Measurements from ENCODE around the gene NXT1.
A peak's percentile ranks its signal among the peaks of the same experiment; 100 is the strongest.
"Not testable (repeated sequence)": the region's sequence is repeated elsewhere in the genome, so short reads cannot be mapped to it uniquely, and the experiment has no call there.

Gene NXT1

DNA sequence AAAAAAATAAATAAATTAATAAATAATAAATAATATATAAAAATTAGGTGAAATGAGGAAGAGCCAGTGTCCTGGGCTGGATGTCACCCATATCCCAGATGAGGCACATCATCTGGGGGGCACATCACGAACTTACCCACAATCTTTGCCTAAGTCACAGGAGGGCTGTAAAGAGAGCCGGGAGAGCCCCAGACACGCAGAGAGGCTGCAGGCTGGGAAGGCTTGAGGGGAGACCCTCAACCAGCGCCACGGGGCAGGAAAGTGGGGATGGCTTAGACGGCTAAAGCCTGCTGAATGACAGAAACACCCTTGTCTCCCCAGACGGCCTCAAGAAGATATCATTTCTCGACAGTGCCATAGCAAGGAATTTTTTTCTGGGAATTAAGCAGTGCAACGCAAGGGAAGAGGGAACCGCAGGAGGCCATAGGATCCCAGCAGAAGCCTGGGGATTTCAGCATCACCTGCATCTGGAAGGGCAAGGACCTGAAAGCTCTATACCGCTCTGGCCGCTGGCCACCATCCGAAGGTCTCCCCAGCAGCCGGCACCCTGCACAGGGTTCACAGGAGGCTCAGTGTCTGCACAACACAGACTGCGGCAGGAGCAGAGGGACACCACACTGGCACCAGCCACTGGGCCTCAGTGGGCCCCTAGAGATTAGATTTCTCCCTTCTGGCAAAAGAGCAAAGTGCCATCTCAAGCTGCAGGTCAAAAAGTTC lies 22.8 kb upstream of the NXT1 start:
- DNase-seq (ENCODE audit: low read depth in 2 of 2, low spot score in 1 of 2) = no peak

DNA sequence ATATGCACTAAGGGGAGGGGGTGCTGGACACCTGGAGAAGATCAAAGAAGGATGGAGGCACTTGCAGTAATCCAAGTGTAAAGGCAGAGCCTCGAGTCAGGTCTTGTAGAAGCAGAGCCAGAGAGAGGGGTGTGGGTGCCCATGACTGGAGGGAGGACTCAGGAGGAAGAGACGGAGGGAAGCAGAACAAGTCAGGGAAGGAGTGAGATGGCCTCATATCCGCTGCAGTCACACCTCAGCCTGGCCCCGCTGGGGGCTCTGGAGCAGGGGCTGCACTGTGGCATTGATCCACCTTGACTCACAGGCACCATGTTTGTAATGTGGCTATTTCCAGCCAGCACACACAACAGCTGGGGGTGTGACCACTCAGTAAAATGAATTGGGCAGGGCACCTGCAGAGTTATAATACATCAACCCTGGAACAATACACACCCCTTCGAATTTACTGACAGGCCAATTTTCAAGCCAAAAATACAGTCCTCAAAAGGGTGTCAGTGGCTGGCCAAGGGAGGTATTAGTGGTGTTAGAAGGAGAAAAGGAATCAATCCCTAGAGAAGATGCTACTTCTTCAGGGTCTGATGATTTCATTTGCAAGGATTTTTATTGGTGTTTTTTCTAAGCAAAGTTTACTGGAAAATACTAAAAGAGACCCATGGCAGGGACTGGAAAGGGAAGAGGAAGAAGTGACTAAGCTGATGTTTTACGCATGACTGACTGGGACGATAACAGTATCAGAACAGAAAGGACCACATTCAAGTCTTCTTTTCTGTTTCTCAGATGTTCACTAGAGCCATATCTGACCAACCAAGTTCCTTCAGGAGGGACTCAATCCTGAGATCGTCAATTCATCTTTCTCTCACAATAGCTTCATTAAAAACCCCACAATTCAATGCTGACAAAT lies 18.9 kb upstream of the NXT1 start:
- no peak for DNase-seq (ENCODE audit: low read depth in 2 of 2, low spot score in 1 of 2)

DNA sequence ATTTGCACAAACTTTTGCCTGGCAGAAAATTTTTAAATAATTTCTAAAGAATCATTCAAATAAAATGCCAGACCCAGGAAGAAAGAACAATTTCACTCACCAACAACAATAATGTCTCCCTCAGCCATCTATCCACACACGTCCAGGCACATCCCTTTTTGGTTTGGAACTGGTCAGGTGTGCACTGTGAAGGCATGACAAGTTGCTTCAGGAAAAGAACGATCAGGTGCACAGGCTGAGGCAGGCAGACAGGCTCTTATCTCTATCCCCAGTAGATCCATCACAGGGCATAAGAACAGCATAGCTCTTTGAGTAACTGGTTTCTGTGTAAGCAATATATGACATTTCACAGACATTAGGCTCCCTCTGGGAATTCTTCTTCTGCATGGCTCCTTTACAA lies 18.1 kb upstream of the NXT1 start:
- DNase-seq (ENCODE audit: low read depth in 2 of 2, low spot score in 1 of 2) = no peak

DNA sequence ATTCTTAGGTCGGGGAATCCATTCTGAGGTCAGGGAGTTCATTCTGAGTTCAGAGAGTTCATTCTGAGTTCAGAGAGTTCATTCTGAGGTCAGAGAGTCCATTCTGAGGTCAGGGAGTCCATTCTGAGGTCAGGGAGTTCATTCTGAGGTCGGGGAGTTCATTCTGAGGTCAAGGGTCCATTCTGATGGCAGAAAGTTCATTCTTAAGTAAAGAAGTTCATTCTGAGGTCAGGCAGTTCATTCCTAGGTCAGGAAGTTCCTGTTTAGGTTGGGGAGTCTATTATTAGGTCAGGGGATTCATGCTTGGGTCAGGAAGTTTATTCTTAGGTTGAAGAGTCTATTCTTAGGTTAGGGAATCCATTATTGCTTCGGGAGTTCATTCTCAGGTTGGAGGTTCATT lies 16.5 kb upstream of the NXT1 start:
- DNase-seq (ENCODE audit: low read depth in 2 of 2, low spot score in 1 of 2) = no peak

GRCh38 chr20:23335521-23335920 lies 15.1 kb upstream of the NXT1 start:
- no peak for DNase-seq (ENCODE audit: low read depth in 2 of 2, low spot score in 1 of 2)

DNA sequence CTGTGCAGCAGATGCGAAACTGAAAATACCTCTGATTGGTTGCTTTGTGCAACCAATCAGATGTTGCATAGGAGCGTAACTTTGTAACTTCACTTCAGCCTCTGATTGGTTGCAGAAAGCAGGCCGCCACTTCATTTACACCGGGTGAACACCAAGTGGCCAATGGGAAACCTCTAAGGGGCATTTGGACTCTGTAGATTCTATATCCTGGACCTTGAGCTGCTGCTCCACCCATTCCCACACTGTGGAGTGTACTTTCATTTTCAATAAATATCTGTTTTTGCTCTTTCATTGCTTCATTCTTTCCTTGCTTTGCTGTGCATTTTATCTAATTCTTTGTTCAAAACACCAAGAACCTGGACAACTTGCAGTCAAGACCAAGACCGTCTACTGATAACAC lies 14.1 kb upstream of the NXT1 start:
- DNase-seq (ENCODE audit: low read depth in 2 of 2, low spot score in 1 of 2) = no peak

DNA sequence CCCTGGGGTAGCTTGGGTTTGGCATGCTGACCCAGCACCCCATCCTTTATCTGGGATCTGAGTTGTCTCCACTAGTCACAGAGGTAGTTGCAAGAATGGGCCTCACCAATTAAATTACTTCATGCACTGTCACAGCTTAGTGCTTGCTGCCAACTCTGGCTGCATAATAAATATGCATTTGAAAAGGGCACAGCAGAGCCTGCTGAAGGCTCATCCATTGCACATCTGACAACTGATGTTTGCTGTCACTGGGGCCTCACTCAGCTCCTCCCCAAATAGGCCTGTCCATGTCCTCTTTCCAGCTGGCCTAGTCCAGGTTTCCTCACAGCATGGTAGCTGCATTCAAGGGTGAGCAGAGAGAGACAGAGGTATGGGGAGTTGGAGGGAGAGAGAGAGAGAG lies 13.3 kb upstream of the NXT1 start:
- no peak for DNase-seq (ENCODE audit: low read depth in 2 of 2, low spot score in 1 of 2)

DNA sequence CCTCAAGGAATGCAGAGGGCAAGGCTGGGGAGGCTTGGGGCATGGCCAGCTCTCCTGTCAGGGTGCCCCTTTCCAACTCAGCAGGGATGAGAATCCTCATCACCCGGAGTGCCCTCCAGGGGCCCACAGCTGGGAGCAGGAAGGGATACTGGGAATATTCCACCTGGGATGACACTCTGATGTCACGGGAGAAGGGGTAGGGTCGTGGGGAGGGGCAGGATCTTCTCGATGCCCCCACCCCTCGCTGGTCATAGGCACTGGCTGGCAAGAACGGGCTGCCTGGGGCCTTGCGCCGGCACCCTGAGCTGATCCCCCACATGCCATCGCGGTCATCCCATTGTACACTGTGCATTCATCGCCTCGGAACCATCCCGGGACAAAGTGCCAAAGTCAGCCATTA lies 10.6 kb upstream of the NXT1 start:
- no peak for DNase-seq (ENCODE audit: low read depth in 2 of 2, low spot score in 1 of 2)

- DNase-seq (ENCODE audit: low read depth in 2 of 2, low spot score in 1 of 2) = no peak
Observed at GRCh38 chr20:23340524-23340923, 10.1 kb upstream of the NXT1 start.

DNA sequence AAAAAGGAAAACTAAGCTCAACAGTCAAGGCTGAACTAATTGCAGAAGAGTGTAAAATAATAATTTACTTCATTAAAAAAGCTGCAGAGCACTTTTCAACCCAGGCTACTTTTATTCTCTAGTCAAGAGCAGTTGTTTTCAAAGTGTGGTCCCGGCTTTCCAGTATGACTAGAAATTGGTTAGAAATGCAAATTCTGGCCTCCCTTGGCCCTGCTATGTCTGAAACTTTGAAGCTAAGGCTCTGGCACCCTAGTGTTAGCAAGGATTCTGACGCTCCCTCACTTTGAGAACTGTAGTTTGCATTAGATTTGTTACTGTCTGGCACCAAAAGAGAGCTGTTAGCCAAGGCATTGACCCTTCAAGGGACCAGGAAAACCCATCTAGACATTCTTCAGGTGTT lies 9.5 kb upstream of the NXT1 start:
- DNase-seq (ENCODE audit: low read depth in 2 of 2, low spot score in 1 of 2) = no peak

DNA sequence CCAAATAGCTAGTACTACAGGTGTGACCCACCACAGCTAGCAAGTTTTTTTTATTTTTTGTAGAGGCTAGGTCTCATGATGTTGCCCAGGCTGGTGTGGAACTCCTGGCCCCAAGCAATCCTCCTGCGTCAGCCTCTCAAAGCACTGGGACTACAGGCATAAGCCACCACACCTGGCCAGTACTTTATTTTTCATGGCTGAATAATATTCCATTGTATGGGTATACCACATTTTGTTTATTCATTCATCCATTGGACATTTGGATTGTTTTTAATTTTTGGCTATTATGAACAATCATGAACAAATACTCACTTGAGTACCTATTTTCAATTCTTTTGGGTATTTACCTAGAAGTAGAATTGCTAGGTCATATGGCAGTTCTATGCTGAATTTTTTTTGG lies 7.0 kb upstream of the NXT1 start:
- no peak for DNase-seq (ENCODE audit: low read depth in 2 of 2, low spot score in 1 of 2)

DNA sequence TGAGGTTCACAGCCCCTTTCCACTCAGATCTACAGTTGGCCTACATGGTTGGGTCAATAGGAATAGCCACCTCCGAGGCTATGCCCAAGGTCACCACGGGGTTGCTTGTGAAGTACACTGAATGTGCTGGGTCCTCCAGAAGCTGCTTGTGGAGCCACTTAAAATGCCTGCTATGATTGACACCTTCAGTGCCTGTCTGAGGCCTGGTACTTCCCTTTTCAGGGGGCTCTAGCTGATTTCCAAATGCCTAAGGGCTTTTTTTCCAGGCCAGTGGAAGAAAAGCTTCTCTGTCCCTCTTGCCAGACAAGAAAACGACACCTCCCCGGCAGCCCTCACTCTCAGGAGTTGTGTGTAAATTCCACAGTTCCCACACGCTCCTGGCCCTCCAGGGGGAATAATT lies 6.3 kb upstream of the NXT1 start:
- DNase-seq (ENCODE audit: low read depth in 2 of 2, low spot score in 1 of 2) = no peak

GRCh38 chr20:23346002-23346401 lies 4.6 kb upstream of the NXT1 start:
- DNase-seq (ENCODE audit: low read depth in 2 of 2, low spot score in 1 of 2) = no peak

DNA sequence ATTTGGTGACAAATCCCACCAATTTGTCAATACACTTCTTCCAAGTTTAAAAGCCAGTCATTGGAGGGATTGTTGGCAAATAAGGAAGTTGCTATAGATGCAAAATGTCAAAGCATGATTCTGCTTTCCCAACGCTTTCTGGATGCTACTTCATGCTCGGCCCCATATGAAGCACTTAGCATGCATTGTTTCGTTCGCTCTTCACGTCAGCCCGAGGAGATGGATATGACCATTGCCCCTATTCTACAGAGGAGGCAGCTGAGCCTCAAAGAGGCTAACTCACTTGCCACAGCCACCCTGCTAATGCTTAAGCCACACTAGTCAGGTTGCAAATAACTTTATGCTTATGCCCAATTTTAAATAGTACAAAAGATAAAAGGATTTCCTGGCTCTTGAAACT lies 2.8 kb upstream of the NXT1 start:
- DNase-seq (ENCODE audit: low read depth in 2 of 2, low spot score in 1 of 2) = no peak

DNA sequence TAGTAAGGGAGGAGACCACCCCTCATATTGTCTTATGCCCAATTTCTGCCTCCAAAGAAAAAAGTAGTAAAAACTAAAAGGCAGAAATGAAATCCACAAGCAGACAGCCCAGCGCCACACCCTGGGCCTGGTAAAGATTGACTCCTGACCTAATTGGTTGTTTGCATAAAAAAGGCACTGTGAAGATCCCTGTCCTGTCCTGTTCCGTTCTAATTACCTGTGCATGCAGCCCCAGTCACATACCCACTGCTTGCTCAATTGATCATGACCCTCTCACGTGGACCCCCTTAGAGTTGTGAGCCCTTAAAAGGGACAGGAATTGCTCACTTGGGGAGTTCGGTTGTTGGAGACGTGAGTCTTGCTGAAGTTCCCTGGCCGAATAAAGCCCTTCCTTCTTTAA lies 2.1 kb upstream of the NXT1 start:
- not testable (repeated sequence) for DNase-seq (ENCODE audit: low read depth in 2 of 2, low spot score in 1 of 2)

DNA sequence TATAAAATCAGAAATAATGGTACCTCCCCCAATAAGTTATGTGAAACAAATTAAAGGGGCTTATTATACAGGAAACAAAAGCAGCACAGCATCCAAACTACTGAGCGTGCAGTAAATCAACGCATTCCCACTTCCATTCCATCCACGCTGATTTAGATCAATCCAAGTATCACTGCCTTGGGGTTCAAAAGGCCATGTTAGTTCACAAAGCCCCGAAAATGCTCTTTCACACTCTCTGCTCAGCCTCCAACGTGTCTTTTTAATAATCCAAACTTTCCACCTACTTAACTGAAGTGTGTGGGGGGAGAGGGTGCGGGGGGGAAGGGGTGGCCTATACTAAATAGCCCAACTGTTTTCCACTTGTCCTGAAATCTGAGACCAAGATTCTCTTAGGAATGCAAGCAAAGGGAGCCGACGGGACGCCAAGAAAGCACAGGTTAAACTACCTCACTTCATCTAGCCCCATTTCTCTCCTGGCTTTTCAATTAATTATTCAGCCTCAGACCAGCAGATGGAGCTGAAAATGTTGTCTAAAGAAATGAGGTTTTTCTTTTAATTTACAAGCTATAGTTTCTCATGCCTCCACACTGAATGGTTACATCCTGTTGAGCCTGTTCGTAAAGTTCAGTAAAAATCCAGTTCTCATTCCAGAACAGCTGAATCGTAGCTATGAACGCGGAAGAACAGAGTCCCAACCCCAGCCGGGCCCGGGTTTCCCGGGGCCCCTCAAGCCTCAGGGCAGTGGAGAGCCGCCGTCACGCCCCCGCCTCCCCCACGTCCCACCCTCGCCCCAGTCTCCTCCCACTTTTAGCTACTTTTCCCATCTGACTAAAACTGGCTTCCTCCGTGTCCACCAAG lies 1.0 kb upstream of the NXT1 start:
- DNase-seq (ENCODE audit: low read depth in 2 of 2, low spot score in 1 of 2) = peak; percentile 33 to 59

- DNase-seq (ENCODE audit: low read depth in 2 of 2, low spot score in 1 of 2) = peak; percentile 17 to 32
Observed at GRCh38 chr20:23350904-23351838, 580 bp downstream of the NXT1 start.

- DNase-seq (ENCODE audit: low read depth in 2 of 2, low spot score in 1 of 2) = no peak
Observed at GRCh38 chr20:23356203-23356602, 5.6 kb downstream of the NXT1 start.

- DNase-seq (ENCODE audit: low read depth in 2 of 2, low spot score in 1 of 2) = peak; percentile 99 to 100
Observed at GRCh38 chr20:23357767-23358562, 7.4 kb downstream of the NXT1 start.

GRCh38 chr20:23358563-23358906 lies 7.9 kb downstream of the NXT1 start:
- no peak for DNase-seq (ENCODE audit: low read depth in 2 of 2, low spot score in 1 of 2)
